Measurements from ENCODE around the gene ZFP42.

The ZFP42 gene

GRCh38 chr4:188021548-188022249, 26.1 kb downstream of the ZFP42 start:
- H3K27ac ChIP-seq (ENCODE audit: low read depth, low read length), result no peak overlapping the region

GRCh38 chr4:188023682-188024081, 28.1 kb downstream of the ZFP42 start:
- no peaks in the 10 kb centered on the region for H3K27me3 ChIP-seq (ENCODE audit: control insufficient read depth, insufficient read depth, low read length)

More at GRCh38 chr4:188021548-188022249, 26.1 kb downstream of the ZFP42 start:
- H3K9me3 ChIP-seq (ENCODE audit: control insufficient read depth, insufficient read depth, low read depth, low read length), result no peaks in the 10 kb centered on the region
- H3K9ac ChIP-seq (ENCODE audit: low read length), result no peak overlapping the region
- H3K27me3 ChIP-seq (ENCODE audit: control insufficient read depth, insufficient read depth, low read length), result no peaks in the 10 kb centered on the region
- no peaks in the 10 kb centered on the region for H3K36me3 ChIP-seq (ENCODE audit: control insufficient read depth, insufficient read depth, low read length)
- H3K4me3 ChIP-seq (ENCODE audit: low read depth, low read length), result no peak overlapping the region
- peaks cover 32% of the 10 kb centered on the region for H3K4me1 ChIP-seq (ENCODE audit: control insufficient read depth, insufficient read depth, low read length)

DNA sequence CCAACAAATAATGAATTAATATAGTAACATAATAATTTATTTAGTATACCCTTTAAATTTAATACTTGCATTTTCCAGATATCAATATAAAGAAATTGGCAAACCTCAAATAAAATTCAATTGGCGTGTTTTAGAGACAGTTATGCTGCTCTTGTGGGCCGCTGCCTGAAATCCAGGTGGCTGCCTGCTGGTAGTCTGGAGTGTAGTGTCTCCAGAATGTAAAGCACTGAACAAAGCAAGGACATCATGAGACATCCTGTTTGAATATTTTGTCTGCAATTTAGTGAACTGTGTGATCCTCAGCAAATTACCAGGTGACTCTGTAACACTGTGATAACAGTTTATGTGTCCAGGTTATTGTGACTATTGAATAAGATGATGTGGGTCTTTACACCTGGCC, 29.9 kb downstream of the ZFP42 start:
- H3K27me3 ChIP-seq (ENCODE audit: control insufficient read depth, insufficient read depth, low read length), result no peaks in the 10 kb centered on the region
- H3K27ac ChIP-seq (ENCODE audit: low read depth, low read length), result no peak overlapping the region
- no peak overlapping the region for H3K9ac ChIP-seq (ENCODE audit: low read length)
- H3K4me3 ChIP-seq (ENCODE audit: low read depth, low read length), result no peak overlapping the region
- no peaks in the 10 kb centered on the region for H3K9me3 ChIP-seq (ENCODE audit: control insufficient read depth, insufficient read depth, low read depth, low read length)
- H3K4me1 ChIP-seq (ENCODE audit: control insufficient read depth, insufficient read depth, low read length), result peaks cover 31% of the 10 kb centered on the region
- H3K36me3 ChIP-seq (ENCODE audit: control insufficient read depth, insufficient read depth, low read length), result no peaks in the 10 kb centered on the region

More at GRCh38 chr4:188023682-188024081, 28.1 kb downstream of the ZFP42 start:
- Histone ChIP-seq H3K9me3 (ENCODE audit: control insufficient read depth, insufficient read depth, low read depth, low read length) (no peaks in the 10 kb centered on the region), H3K4me1 (ENCODE audit: control insufficient read depth, insufficient read depth, low read length) (peaks cover 25% of the 10 kb centered on the region), H3K9ac (ENCODE audit: low read length) (no peak overlapping the region), H3K36me3 (ENCODE audit: control insufficient read depth, insufficient read depth, low read length) (no peaks in the 10 kb centered on the region), H3K4me3 (ENCODE audit: low read depth, low read length) (no peak overlapping the region), H3K27ac (ENCODE audit: low read depth, low read length) (no peak overlapping the region)

GRCh38 chr4:188029114-188029513, 33.5 kb downstream of the ZFP42 start:
- Histone ChIP-seq H3K4me1 (ENCODE audit: control insufficient read depth, insufficient read depth, low read length) (peaks cover 32% of the 10 kb centered on the region), H3K4me3 (ENCODE audit: low read depth, low read length) (no peak overlapping the region), H3K9me3 (ENCODE audit: control insufficient read depth, insufficient read depth, low read depth, low read length) (no peaks in the 10 kb centered on the region), H3K36me3 (ENCODE audit: control insufficient read depth, insufficient read depth, low read length) (no peaks in the 10 kb centered on the region), H3K9ac (ENCODE audit: low read length) (no peak overlapping the region), H3K27ac (ENCODE audit: low read depth, low read length) (no peak overlapping the region), H3K27me3 (ENCODE audit: control insufficient read depth, insufficient read depth, low read length) (no peaks in the 10 kb centered on the region; the same call in 1 of the 2 replicates)

DNA sequence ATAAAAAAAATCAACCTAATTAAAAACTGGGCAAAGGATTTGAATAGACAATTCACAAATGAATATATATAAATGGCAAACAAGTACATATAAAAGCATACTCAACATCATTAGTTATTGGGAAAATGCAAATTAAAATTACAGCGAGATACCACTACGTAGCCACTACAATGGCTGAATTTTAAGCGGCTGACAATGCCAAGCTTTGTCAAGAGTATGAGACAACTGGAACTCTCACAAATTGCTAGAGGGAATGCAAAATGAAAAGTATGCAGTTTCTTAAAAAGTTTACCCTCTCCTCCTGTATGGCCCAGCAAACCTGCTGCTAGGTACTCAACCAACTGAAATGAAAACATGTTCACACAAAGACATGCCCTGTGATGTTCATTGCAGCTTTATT, 34.8 kb downstream of the ZFP42 start:
- Histone ChIP-seq H3K9me3 (ENCODE audit: control insufficient read depth, insufficient read depth, low read depth, low read length) (no peaks in the 10 kb centered on the region), H3K27ac (ENCODE audit: low read depth, low read length) (no peak overlapping the region), H3K9ac (ENCODE audit: low read length) (no peak overlapping the region), H3K27me3 (ENCODE audit: control insufficient read depth, insufficient read depth, low read length) (no peaks in the 10 kb centered on the region; the same call in 1 of the 2 replicates), H3K4me1 (ENCODE audit: control insufficient read depth, insufficient read depth, low read length) (peaks cover 31% of the 10 kb centered on the region), H3K4me3 (ENCODE audit: low read depth, low read length) (no peak overlapping the region), H3K36me3 (ENCODE audit: control insufficient read depth, insufficient read depth, low read length) (no peaks in the 10 kb centered on the region)

GRCh38 chr4:188031751-188032150, 36.2 kb downstream of the ZFP42 start:
- Histone ChIP-seq H3K27me3 (ENCODE audit: control insufficient read depth, insufficient read depth, low read length) (no peaks in the 10 kb centered on the region; the same call in 1 of the 2 replicates), H3K27ac (ENCODE audit: low read depth, low read length) (peak overlapping the region; percentile 83), H3K4me3 (ENCODE audit: low read depth, low read length) (peak overlapping the region; percentile 49), H3K4me1 (ENCODE audit: control insufficient read depth, insufficient read depth, low read length) (peaks cover 31% of the 10 kb centered on the region), H3K9me3 (ENCODE audit: control insufficient read depth, insufficient read depth, low read depth, low read length) (no peaks in the 10 kb centered on the region), H3K9ac (ENCODE audit: low read length) (peak overlapping the region; percentile 78), H3K36me3 (ENCODE audit: control insufficient read depth, insufficient read depth, low read length) (no peaks in the 10 kb centered on the region)

DNA sequence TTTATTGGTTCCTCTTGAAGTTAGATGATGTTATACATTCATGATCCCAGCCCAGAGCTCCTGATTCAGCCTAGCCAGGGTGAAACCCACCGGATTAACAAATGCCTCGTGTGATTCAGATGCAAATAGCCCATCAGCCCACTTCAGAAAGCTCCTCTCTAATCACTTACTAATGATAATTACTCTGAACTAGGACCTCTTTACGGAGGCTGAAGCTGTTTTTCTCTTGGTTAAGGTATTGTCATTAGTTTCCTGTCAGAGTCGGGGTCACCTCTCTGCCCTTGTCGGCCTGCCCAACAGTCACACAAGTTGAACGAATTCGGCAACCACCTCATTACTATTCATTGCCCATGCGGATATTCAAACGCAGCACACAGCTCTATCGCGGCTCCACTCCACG, 36.6 kb downstream of the ZFP42 start:
- Histone ChIP-seq H3K9me3 (ENCODE audit: control insufficient read depth, insufficient read depth, low read depth, low read length) (no peaks in the 10 kb centered on the region), H3K4me1 (ENCODE audit: control insufficient read depth, insufficient read depth, low read length) (peaks cover 31% of the 10 kb centered on the region), H3K27ac (ENCODE audit: low read depth, low read length) (peak overlapping the region; percentile 83), H3K9ac (ENCODE audit: low read length) (peak overlapping the region; percentile 78), H3K36me3 (ENCODE audit: control insufficient read depth, insufficient read depth, low read length) (no peaks in the 10 kb centered on the region), H3K4me3 (ENCODE audit: low read depth, low read length) (peak overlapping the region; percentile 49), H3K27me3 (ENCODE audit: control insufficient read depth, insufficient read depth, low read length) (no peaks in the 10 kb centered on the region; the same call in 1 of the 2 replicates)

DNA sequence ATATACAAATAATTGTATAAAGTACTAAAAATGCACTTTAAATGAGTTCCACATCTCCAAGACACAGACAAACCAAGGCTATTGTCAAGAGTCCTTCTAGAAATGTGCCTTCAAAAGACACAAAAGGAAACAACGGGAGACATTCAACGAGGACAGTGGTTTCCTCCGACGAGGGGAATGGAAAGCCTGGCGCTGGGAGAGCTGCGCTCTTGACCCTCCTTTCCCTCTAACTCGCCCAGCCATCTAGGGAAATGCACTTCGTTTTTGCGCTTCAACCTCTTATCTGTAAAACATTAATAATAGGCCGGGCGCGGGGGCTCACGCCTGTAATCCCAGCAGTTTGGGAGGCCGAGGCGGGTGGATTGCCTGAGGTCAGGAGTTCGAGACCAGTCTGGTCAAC, 37.0 kb downstream of the ZFP42 start:
- H3K27ac ChIP-seq (ENCODE audit: low read depth, low read length), result peak overlapping the region; percentile 83
- H3K4me1 ChIP-seq (ENCODE audit: control insufficient read depth, insufficient read depth, low read length), result peaks cover 31% of the 10 kb centered on the region
- no peaks in the 10 kb centered on the region; the same call in 1 of the 2 replicates for H3K27me3 ChIP-seq (ENCODE audit: control insufficient read depth, insufficient read depth, low read length)
- H3K4me3 ChIP-seq (ENCODE audit: low read depth, low read length), result peak overlapping the region; percentile 49
- no peaks in the 10 kb centered on the region for H3K36me3 ChIP-seq (ENCODE audit: control insufficient read depth, insufficient read depth, low read length)
- H3K9ac ChIP-seq (ENCODE audit: low read length), result peak overlapping the region; percentile 78
- H3K9me3 ChIP-seq (ENCODE audit: control insufficient read depth, insufficient read depth, low read depth, low read length), result no peaks in the 10 kb centered on the region

DNA sequence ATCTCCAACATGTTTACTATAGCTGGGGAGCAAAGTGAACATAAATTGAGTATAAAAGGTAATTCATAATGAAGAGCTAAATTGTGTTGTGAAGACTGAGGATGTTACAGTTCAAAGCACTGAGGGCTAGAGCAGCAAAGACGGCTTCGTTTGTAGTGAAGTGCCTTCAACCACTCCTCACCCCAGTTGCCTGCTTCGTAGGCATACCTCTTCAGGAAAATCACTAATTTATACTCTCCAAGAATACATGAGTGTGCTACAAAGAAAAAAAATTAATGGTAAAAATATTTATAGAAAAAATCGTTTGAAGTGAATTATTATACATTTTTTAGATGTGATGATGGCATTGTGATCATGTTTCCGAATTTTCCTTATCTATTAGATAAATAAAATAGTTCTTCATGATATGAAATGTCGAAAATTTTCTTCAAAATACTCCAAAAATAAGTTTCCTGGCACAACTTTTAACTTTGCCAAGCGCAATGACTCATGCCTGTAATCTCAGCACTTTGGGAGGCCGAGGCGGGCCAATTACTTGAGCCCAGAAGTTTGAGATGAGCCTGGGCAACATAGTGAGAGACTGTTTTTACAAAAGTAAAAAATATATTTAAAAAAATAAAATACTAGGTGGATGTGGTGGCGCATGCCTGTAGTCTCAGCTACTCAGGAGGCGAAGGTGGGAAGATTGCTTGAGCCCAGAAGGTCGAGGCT, 41.6 kb downstream of the ZFP42 start:
- no peaks in the 10 kb centered on the region for H3K36me3 ChIP-seq (ENCODE audit: control insufficient read depth, insufficient read depth, low read length)
- H3K4me3 ChIP-seq (ENCODE audit: low read depth, low read length), result no peak overlapping the region
- no peaks in the 10 kb centered on the region; the same call in 1 of the 2 replicates for H3K27me3 ChIP-seq (ENCODE audit: control insufficient read depth, insufficient read depth, low read length)
- no peaks in the 10 kb centered on the region for H3K9me3 ChIP-seq (ENCODE audit: control insufficient read depth, insufficient read depth, low read depth, low read length)
- peaks cover 15% of the 10 kb centered on the region for H3K4me1 ChIP-seq (ENCODE audit: control insufficient read depth, insufficient read depth, low read length)
- H3K27ac ChIP-seq (ENCODE audit: low read depth, low read length), result no peak overlapping the region
- H3K9ac ChIP-seq (ENCODE audit: low read length), result no peak overlapping the region

DNA sequence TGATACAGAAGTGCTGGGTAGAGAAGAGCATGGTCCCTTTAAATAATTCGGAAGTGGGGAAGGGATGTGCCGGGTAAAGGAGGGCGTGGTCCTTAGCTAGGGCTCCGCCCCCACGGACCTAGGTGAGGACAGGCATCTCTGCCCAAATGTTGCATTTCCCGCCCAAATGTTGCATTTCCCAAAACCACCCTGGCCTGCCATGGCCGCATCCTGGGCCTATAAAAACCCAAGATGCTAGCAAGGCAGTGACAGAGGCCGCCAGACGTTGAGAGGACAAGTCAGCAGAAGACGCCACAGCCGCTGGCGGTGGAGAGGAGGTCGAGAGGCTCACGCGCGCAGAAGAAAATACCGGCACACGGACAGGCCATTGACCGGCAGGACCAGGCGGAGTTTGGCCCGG, 46.1 kb downstream of the ZFP42 start:
- no peak overlapping the region for H3K9ac ChIP-seq (ENCODE audit: low read length)
- no peaks in the 10 kb centered on the region for H3K9me3 ChIP-seq (ENCODE audit: control insufficient read depth, insufficient read depth, low read depth, low read length)
- no peaks in the 10 kb centered on the region for H3K36me3 ChIP-seq (ENCODE audit: control insufficient read depth, insufficient read depth, low read length)
- no peaks in the 10 kb centered on the region for H3K27me3 ChIP-seq (ENCODE audit: control insufficient read depth, insufficient read depth, low read length)
- peaks cover 16% of the 10 kb centered on the region; the same call in 1 of the 2 replicates for H3K4me1 ChIP-seq (ENCODE audit: control insufficient read depth, insufficient read depth, low read length)
- peak overlapping the region; percentile 14; the same call in 1 of the 2 replicates for H3K4me3 ChIP-seq (ENCODE audit: low read depth, low read length)
- no peak overlapping the region for H3K27ac ChIP-seq (ENCODE audit: low read depth, low read length)

DNA sequence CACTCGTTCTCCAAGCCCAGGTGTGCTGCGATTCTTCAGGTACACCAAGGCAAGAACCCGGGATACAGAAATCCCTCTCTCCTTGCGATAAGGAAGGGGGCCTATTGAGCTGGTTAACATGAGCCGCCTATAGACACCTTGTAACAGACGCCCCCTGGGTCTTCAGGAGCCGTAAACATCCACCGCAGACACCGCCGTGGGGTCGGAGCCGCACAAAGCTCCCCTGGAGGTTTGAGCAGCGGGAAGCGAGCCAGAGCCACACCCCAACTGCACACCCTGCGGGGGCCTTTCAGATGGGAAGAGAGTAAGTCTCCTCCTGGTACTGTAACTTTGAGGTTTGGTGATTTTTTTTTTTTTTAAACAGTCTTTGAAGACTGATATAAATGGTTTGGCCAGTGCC, 46.6 kb downstream of the ZFP42 start:
- H3K4me1 ChIP-seq (ENCODE audit: control insufficient read depth, insufficient read depth, low read length), result peaks cover 16% of the 10 kb centered on the region; the same call in 1 of the 2 replicates
- no peaks in the 10 kb centered on the region for H3K36me3 ChIP-seq (ENCODE audit: control insufficient read depth, insufficient read depth, low read length)
- H3K27me3 ChIP-seq (ENCODE audit: control insufficient read depth, insufficient read depth, low read length), result no peaks in the 10 kb centered on the region
- no peaks in the 10 kb centered on the region for H3K9me3 ChIP-seq (ENCODE audit: control insufficient read depth, insufficient read depth, low read depth, low read length)
- no peak overlapping the region for H3K9ac ChIP-seq (ENCODE audit: low read length)
- H3K4me3 ChIP-seq (ENCODE audit: low read depth, low read length), result peak overlapping the region; percentile 14; the same call in 1 of the 2 replicates
- H3K27ac ChIP-seq (ENCODE audit: low read depth, low read length), result no peak overlapping the region
